T-helper 17 cell (primary cell): ENCODE measurements around the gene PTGER1. TPM values are rescaled to one million over a fixed set of nuclear protein-coding genes. Genes with fewer than 3 reads are reported as not detected.
A peak's percentile ranks its signal among the peaks of the same experiment; 100 is the strongest.

Experiments used
- ATAC-seq: fragments of 150-1000 bp; cut with Tn5 transposase; 2 replicates; pipeline ENCODE4 v1.10.0; 2021; ENCODE audit warnings: mild to moderate bottlenecking, moderate library complexity
- DNase-seq, 3 donors: peaks; one replicate each; pipeline versions ENCODE4 v3.0.0 to v3.0.0-alpha.2; 2020 to 2021
- H3K9me3 ChIP-seq: one replicate; pipeline ENCODE4 v1.7.0; 2013; ENCODE audit warnings: low read length, mild to moderate bottlenecking; ENCODE audit not compliant: control insufficient read depth, poor library complexity, severe bottlenecking
- H3K27ac Mint-ChIP-seq: one replicate; pipeline ENCODE4 v1.8.0; 2022; ENCODE audit warnings: mild to moderate bottlenecking, moderate library complexity, mixed read lengths
- H3K27me3 Mint-ChIP-seq: one replicate; pipeline ENCODE4 v1.8.0; 2022; ENCODE audit warnings: mixed read lengths
- H3K36me3 Mint-ChIP-seq: one replicate; pipeline ENCODE4 v1.8.0; 2022; ENCODE audit warnings: low read depth, mixed read lengths
- H3K4me1 Mint-ChIP-seq: one replicate; pipeline ENCODE4 v1.8.0; 2022; ENCODE audit warnings: mild to moderate bottlenecking, mixed read lengths
- H3K4me3 Mint-ChIP-seq: one replicate; pipeline ENCODE4 v1.8.0; 2022; ENCODE audit warnings: mild to moderate bottlenecking, moderate library complexity, mixed read lengths
- total RNA-seq, 4 donors: library from RNA in 2 of 4; stranded (reverse) in 2 of 4; gene quantifications; one replicate each; pipeline ENCODE4 v1.2.3 and lab custom pipeline; 2022 to 2026

Gene PTGER1
- total RNA-seq, 2 donors from 2014 or later, result not detected

DNA sequence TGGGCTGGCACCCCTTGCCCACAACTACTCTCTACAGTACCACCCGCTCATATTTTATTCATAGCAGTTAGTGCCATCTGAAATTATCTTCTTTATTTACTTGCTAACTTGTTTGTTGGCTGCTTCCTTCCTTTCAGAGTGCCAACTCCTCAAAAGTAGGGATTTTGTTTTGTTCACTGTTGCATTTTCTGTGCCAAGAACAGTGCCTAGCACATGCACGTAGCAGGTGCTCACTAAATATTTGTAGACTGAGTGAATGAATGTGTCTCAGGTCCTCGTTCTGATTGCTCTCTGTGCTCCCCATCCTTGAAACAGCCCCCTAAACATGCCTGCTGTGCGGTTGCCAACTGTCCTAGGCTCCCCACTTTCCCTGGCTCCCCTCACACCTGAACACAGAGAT, 19.3 kb upstream of the PTGER1 start:
- peaks cover 23% of the 10 kb centered on the region for H3K4me1 Mint-ChIP-seq
- H3K9me3 ChIP-seq, result no peaks in the 10 kb centered on the region
- H3K36me3 Mint-ChIP-seq, result peaks cover 2% of the 10 kb centered on the region
- H3K27ac Mint-ChIP-seq, result peak overlapping the region; percentile 45
- DNase-seq, result no peak
- no peak for ATAC-seq
- peak overlapping the region; percentile 58 for H3K4me3 Mint-ChIP-seq
- no peaks in the 10 kb centered on the region for H3K27me3 Mint-ChIP-seq

DNA sequence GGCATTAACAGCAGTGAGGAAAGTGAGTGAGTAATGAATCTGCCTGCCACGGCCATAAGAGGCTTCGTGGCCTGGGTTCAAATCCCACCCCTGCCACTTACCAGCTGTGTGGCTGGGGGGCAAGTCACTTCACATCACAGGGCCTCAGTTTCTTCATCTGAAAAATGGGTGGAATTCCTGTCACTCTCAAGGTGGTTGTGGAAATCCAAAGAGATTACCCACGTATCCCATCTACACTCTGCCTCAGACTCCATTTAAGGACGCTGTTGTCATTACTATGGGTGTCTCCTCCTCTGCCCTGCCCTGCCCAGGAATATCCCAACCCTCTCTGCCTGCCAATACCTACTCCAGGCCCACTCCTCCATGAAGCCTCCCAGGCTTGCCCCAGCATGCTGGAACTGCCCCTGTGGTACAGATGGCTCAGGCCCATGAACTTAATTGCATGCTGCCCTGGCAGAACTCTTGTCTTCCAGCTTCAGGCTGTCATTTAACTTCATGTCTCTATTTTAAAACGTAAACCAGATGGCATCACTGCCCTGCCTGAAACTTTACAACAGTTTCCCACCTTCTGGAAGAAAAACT, 17.7 kb upstream of the PTGER1 start:
- no peak overlapping the region for H3K4me3 Mint-ChIP-seq

DNA sequence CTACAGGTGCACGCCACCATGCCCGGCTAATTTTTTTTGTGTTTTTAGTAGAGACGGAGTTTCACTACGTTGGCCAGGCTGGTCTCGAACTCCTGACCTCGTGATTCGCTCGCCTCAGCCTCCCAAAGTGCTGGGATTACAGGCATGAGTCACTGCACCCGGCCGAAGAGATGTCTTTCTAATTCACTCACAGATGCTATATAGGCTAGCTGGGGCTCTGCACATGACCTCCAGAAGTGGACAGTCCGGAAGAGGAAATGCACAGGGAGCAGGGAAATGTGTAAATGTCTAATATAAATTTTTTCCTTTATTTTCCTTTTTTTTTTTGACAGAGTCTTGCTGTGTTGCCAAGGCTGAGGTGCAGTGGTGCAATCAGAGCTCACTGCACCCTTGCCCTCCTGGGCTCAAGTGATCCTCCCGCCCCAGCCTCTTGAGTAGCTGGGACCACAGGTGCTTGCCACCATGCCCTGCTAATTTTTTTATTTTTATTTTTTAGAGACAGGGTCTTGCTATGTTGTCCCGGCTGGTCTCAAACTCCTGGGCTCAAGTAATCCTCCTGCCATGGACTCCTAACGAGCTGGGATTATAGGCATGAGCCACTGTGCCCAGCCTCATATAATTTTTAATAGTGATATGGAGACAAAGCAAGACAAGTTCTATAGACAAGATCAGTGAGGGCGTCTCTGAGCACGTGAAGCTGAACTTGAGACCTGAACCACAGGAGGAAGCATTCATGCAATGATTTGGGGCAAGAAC, 12.4 kb upstream of the PTGER1 start:
- Mint-ChIP-seq H3K27ac (peak overlapping the region; percentile 37), H3K36me3 (peaks cover 2% of the 10 kb centered on the region), H3K4me3 (no peak overlapping the region), H3K27me3 (no peaks in the 10 kb centered on the region), H3K4me1 (peaks cover 7% of the 10 kb centered on the region)
- H3K9me3 ChIP-seq, result no peaks in the 10 kb centered on the region
- ATAC-seq (no peak), DNase-seq (no peak)

More for the DNA sequence above, 17.7 kb upstream of the PTGER1 start:
- H3K36me3 Mint-ChIP-seq, result peaks cover 2% of the 10 kb centered on the region
- H3K27ac Mint-ChIP-seq, result peak overlapping the region; percentile 79
- H3K4me1 Mint-ChIP-seq, result peaks cover 23% of the 10 kb centered on the region
- no peak for ATAC-seq
- H3K9me3 ChIP-seq, result no peaks in the 10 kb centered on the region
- no peaks in the 10 kb centered on the region for H3K27me3 Mint-ChIP-seq
- DNase-seq, result no peak

DNA sequence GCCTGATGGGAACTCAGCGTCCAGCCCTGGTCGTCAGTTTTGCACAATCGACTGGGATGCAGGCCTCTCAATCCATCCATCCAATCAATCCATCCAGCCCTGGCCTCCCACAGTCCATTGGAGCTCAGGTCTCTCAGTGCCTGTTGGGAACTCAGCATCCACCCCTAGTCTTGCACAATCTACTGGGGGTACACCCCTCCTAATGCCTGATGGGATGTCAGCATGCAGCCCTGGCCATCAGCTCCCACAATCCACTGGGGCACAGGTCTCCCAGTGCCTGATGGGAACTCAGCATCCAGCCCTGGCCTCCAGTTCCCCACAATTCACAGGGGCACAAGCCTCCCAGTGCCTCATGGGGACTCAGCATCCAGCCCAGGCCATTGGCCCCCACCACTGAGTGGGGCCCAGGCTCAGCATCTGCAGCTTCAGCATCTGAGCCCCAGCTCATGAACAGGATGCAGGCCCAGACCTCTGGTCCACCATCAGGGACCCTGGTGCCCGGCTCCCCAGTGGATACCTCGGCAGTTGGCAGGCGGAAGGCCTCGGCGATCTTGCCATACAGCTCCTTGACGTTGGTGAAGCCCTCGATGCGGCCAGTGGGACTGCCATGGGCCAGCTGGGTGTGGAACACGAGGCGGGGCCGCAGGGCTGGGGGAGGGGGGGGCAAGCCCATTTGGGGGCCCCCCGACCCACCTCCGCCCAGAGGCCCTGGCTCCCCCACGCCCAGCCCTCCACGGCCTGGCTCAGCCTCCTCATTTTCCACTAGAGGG, 7.2 kb upstream of the PTGER1 start:
- H3K36me3 Mint-ChIP-seq, result peaks cover 5% of the 10 kb centered on the region
- no peaks in the 10 kb centered on the region for H3K9me3 ChIP-seq
- no peak overlapping the region for H3K27ac Mint-ChIP-seq
- DNase-seq (no peak), ATAC-seq (no peak)
- peaks cover 7% of the 10 kb centered on the region for H3K4me1 Mint-ChIP-seq
- H3K27me3 Mint-ChIP-seq, result no peaks in the 10 kb centered on the region
- H3K4me3 Mint-ChIP-seq, result no peak overlapping the region

DNA sequence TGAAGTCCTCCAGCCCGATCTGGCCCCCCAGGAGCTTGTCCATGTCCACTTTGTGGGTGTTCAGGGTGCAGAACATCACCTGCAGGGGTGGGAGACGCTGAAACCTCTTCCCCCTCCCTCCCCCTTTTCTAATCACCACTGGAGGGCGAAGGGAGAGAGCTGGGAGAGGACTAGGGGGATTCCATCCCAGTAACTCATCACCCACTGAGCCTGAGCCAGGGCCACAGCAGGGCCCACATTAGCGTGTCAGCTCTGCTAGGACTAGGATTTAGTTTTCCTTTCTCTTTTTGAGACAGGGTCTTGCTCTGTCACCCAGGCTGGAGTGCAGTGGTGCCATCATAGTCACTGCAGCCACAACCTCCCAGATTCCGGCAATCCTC, 5.5 kb upstream of the PTGER1 start:
- ATAC-seq (no peak), DNase-seq (no peak)
- Mint-ChIP-seq H3K4me3 (no peak overlapping the region), H3K27me3 (no peaks in the 10 kb centered on the region), H3K36me3 (peaks cover 7% of the 10 kb centered on the region), H3K27ac (no peak overlapping the region), H3K4me1 (peaks cover 14% of the 10 kb centered on the region)
- no peaks in the 10 kb centered on the region for H3K9me3 ChIP-seq

DNA sequence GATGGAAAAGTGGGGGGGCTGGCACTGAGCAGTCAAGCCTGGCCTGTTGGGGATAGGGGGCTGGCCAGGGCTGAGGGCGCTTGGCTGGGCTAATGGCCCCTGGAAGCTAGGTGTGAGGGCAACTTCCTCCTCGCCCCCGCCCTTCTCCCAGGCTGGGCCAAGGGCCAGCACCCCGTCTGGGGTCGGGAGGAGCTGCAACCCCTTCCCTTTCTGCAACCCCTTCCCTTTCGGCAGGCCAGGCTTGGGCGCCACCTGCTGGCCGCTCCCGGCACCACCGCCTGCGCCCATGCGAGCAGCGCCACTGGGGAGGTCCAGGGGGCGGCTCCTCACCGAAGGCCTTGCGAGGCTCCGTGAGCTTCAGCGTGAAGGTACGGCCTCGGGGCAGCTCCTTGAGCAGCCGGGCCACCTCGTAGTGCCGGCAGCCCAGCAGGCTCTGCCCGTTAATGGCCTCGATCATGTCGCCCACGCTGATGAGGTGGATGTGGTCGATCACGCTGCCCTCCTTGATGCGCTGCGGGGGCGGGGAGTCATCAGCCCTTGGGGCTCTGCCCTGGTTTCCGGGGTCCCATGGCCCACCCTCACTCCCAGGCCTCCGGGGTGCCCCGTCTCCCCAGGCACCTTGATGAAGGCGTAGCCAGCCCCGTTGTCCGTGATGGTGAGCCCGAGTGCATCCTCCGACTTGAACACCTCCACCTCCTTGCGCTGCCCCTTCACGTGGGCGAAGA, 5.0 kb upstream of the PTGER1 start:
- Mint-ChIP-seq H3K27ac (no peak overlapping the region), H3K36me3 (peaks cover 7% of the 10 kb centered on the region), H3K27me3 (no peaks in the 10 kb centered on the region), H3K4me3 (no peak overlapping the region), H3K4me1 (peaks cover 18% of the 10 kb centered on the region)
- H3K9me3 ChIP-seq, result no peaks in the 10 kb centered on the region
- DNase-seq (peak; percentile 51 to 76 (median 63)), ATAC-seq (peak; percentile 67)

DNA sequence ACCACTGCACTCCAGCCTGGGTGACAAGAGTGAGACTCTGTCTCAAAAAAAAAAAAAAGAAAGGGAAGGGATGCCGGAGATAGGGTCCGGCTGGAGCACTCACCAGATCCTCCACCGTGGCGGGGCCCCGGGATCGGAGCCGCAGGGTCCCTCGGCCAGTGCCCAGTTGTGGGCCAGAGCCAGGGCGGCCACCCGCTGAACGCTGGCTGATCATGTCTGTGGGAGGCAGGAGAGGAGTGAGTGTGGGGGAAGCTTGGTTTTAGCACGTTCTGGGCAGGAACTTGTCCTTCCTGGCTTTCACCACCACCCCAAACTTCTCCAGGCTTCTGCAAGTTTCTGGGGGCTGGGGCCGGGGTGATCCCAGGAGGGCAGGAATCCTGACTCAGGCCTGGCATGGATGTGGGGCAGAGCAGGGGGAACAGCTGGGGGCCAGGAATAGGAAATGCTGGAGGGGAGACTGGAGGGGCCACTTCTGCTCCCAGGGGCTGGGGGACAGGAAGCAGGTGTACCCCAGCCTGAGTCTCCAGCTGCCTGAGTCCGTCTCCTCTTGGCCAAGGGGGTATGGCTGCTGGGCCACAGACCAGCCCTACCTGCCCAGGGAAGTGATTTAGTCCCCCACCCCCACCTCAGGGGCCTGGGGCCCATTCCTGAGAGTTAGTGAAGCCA, 4.3 kb upstream of the PTGER1 start:
- Mint-ChIP-seq H3K4me3 (no peak overlapping the region), H3K4me1 (peaks cover 23% of the 10 kb centered on the region), H3K27ac (peak overlapping the region; percentile 34), H3K27me3 (peaks cover 6% of the 10 kb centered on the region), H3K36me3 (peaks cover 7% of the 10 kb centered on the region)
- no peak for ATAC-seq
- H3K9me3 ChIP-seq, result no peaks in the 10 kb centered on the region
- DNase-seq, result no peak

DNA sequence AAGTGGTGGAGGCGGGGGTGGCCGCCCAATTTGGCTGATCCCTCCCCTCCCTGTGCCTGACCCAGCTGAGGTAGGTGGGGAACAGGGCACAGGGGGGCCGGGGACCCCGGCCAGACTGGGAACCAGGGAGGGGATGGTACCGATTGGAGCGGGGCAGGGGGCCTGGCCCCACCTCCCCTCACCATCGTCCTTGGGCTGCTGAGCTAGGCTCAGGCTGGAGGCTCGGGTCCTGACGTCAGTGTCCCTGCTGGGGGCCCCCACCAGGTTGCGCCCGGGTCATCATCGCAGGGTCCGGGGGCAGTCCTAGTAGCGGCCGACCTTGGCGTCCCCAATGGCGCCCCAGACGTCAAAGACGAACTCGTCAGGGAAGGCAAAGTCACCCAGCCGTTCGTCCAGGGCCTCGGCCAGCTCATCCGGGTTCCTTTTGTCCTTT, 3.0 kb upstream of the PTGER1 start:
- H3K4me1 Mint-ChIP-seq, result peaks cover 26% of the 10 kb centered on the region
- peaks cover 7% of the 10 kb centered on the region for H3K36me3 Mint-ChIP-seq
- no peak overlapping the region for H3K4me3 Mint-ChIP-seq
- no peak overlapping the region for H3K27ac Mint-ChIP-seq
- ATAC-seq (no peak), DNase-seq (no peak)
- H3K27me3 Mint-ChIP-seq, result peaks cover 10% of the 10 kb centered on the region
- H3K9me3 ChIP-seq, result no peaks in the 10 kb centered on the region

DNA sequence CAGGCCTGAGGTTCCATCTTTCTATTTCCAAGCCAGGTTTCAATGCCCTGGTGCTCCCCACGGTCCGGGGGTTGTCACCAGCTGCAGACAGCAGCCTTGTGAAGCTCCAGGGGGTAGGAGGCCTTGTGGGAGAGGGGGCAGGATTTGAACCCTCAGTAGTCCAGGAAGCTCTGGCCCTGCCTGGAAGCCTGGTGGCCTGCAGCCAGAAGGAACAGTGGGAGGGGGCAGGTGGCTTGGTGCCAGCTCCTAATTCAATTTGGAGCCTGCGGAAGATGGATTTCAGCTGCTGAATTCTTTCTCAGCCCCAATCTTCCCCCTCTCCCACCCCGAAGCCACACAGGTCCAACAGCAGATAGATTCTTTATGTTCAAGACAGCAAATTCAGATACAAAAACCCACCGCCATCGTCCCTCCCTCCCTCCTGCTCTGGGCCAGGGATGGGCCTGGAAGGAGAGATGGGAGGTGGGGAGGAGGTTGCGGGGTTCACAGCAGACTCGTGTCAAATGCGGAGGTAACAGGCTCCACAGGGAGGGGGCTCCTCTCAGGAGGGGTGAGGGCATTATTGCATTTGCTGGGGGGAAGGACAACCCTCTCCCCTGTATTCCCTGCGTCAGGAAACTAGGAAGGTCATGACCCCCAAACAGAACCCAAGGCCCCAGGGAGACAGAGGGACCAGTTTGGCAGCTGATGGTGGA, 2.4 kb upstream of the PTGER1 start:
- H3K9me3 ChIP-seq, result no peaks in the 10 kb centered on the region
- ATAC-seq, result no peak
- DNase-seq, result no peak
- Mint-ChIP-seq H3K36me3 (peaks cover 7% of the 10 kb centered on the region), H3K27me3 (peaks cover 16% of the 10 kb centered on the region), H3K4me1 (peaks cover 29% of the 10 kb centered on the region), H3K27ac (no peak overlapping the region), H3K4me3 (no peak overlapping the region)

DNA sequence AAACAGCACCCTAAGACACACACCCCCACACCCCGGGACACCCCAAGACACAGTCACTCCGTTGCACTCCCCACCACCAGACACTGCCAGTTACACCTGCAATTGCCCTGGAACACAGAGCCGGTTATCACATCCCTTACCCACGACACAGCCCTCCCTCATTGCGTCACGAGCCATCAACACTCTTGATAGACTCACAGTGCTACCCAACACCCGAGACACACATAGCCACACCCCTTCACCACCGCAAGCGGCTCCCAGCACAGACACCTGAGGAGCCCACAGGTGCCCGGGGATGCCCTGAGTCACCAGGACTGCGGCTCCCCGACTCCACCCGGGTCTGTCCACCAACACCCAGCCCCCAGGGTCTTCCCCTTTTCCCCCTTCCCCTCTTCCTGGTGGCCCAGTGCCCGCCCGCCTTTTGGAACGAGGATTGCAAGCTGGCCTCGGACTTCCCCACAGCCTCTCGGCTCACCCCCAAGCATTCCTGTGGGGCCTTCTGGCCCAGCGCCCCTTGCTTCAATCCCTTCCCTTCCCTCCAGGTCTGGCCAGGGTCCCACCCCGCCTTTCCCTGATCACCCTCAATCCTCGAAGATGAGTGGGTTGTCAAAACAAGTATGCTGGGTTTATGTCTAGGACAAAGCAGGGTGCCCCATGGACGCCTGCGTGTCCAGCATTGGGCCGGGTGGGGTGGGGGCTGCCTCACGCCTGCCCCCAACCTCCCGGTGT, 1.7 kb upstream of the PTGER1 start:
- DNase-seq (peak in 1 of 3 donors; percentile 31), ATAC-seq (peak; percentile 63)
- Mint-ChIP-seq H3K27ac (peak overlapping the region; percentile 43), H3K27me3 (peaks cover 16% of the 10 kb centered on the region), H3K4me1 (peaks cover 33% of the 10 kb centered on the region), H3K4me3 (no peak overlapping the region), H3K36me3 (peaks cover 5% of the 10 kb centered on the region)
- no peaks in the 10 kb centered on the region for H3K9me3 ChIP-seq

DNA sequence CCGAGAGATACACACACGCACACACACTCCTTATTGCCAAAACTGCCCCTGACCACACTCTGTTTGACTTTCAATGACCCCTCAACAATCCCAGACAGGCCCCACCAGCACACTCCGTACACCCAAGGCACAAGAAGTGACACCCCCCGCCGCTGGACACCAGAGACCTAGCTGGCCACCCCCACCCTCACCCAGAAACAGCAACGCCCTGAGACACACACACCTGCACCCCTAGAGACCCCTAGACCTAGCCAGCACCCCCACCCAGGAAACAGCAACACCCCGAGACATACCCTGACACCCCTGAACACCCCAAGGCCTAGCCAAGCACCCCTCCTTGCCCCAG, 1.1 kb upstream of the PTGER1 start:
- Mint-ChIP-seq H3K4me3 (no peak overlapping the region), H3K27ac (peak overlapping the region; percentile 43)

DNA sequence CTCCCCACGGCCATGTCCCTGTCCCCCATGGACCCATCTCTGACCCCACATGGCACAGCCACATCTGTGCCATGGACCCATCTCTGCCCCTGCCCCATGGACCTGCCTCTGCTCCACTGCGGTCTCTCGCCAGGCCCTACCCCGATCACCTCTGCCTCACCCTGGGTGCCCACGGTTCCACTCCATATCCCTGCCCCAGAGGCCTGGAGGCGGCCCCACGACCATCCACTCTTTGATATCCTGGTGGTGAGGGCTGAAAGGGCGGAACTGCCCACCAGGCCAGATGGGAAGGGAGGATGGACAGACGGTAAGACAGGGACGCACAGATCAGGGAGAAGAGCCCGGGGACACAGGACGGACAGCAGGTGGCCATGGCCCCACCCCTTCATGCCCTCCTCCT, 327 bp downstream of the PTGER1 start:
- H3K4me3 Mint-ChIP-seq, result peak overlapping the region; percentile 80
- peaks cover 31% of the 10 kb centered on the region for H3K4me1 Mint-ChIP-seq
- H3K27me3 Mint-ChIP-seq, result peaks cover 16% of the 10 kb centered on the region
- H3K36me3 Mint-ChIP-seq, result peaks cover 5% of the 10 kb centered on the region
- DNase-seq (no peak), ATAC-seq (no peak)
- H3K27ac Mint-ChIP-seq, result peak overlapping the region; percentile 43
- H3K9me3 ChIP-seq, result no peaks in the 10 kb centered on the region

More for the DNA sequence above, 1.1 kb upstream of the PTGER1 start:
- no peak for DNase-seq
- H3K27me3 Mint-ChIP-seq, result peaks cover 16% of the 10 kb centered on the region
- H3K4me1 Mint-ChIP-seq, result peaks cover 34% of the 10 kb centered on the region
- no peaks in the 10 kb centered on the region for H3K9me3 ChIP-seq
- no peak for ATAC-seq
- H3K36me3 Mint-ChIP-seq, result peaks cover 5% of the 10 kb centered on the region
